T-helper 1 cell treated with Interleukin-12 subunit alpha and Interleukin-12 subunit beta and Interleukin-4 antibody, amounts not matched to agents 30 ng/mL and 1 ng/mL, for 36 hours (primary cell): ENCODE measurements around the gene TCOF1. TPM values are rescaled to one million over a fixed set of nuclear protein-coding genes. Genes with fewer than 3 reads are reported as not detected.

Source experiments
- intact Hi-C: fragments of 100-400 bp; cut with micrococcal nuclease; formaldehyde crosslinking; loops from one replicate; pipeline ENCODE4 v1.15.1; 2024
- total RNA-seq: library from RNA; stranded (reverse); gene quantifications from 2 replicates; pipeline ENCODE4 v1.2.3, GENCODE V29; 2022

The TCOF1 gene
- total RNA-seq, 1 donor from 2014 or later = 63.2 TPM

GRCh38 chr5:150325426-150325825 is 32.1 kb upstream of the TCOF1 start:
- intact Hi-C loops = no loop called here

- intact Hi-C loops = no loop called here
These were observed 30.8 kb upstream of the TCOF1 start for GRCh38 chr5:150326707-150327106.

- intact Hi-C loops = no loop called here
These were observed 30.4 kb upstream of the TCOF1 start for GRCh38 chr5:150327139-150327538.

- intact Hi-C loops = no loop called here
These were observed 29.0 kb upstream of the TCOF1 start for GRCh38 chr5:150328515-150328914.

- intact Hi-C loops = no loop called here
These were observed 28.5 kb upstream of the TCOF1 start for GRCh38 chr5:150329038-150329437.

GRCh38 chr5:150329881-150330876 is 27.3 kb upstream of the TCOF1 start:
- intact Hi-C loops = no loop called here

- intact Hi-C loops = no loop called here
These were observed 24.1 kb upstream of the TCOF1 start for GRCh38 chr5:150333400-150333799.

- intact Hi-C loops = no loop called here
These were observed 21.7 kb upstream of the TCOF1 start for GRCh38 chr5:150335778-150336177.

GRCh38 chr5:150338546-150338945 is 19.0 kb upstream of the TCOF1 start:
- intact Hi-C loops = no loop called here

GRCh38 chr5:150339165-150339564 is 18.3 kb upstream of the TCOF1 start:
- intact Hi-C loops = no loop called here

- intact Hi-C loops = loop anchor here (5.0 kb wide), 1 partner anchor 68 kb away; no protein-coding TSS in a partner anchor
These were observed 17.7 kb upstream of the TCOF1 start for GRCh38 chr5:150339841-150340240.

GRCh38 chr5:150340614-150341255 is 16.8 kb upstream of the TCOF1 start:
- intact Hi-C loops = loop anchor here (5.0 kb wide), 1 partner anchor 68 kb away; no protein-coding TSS in a partner anchor

- intact Hi-C loops = loop anchor here (5.0 kb wide), 1 partner anchor 69 kb away; no protein-coding TSS in a partner anchor
These were observed 16.2 kb upstream of the TCOF1 start for GRCh38 chr5:150341331-150341730.

- intact Hi-C loops = loop anchor here (5.0 kb wide), 1 partner anchor 70 kb away; no protein-coding TSS in a partner anchor
These were observed 15.5 kb upstream of the TCOF1 start for GRCh38 chr5:150341989-150342388.

- intact Hi-C loops = loop anchor here (5.0 kb wide), 1 partner anchor 70 kb away; no protein-coding TSS in a partner anchor
These were observed 14.9 kb upstream of the TCOF1 start for GRCh38 chr5:150342583-150342982.

GRCh38 chr5:150343994-150344631 is 13.4 kb upstream of the TCOF1 start:
- intact Hi-C loops = loop anchor here (5.0 kb wide), 1 partner anchor 72 kb away; no protein-coding TSS in a partner anchor

GRCh38 chr5:150345716-150346115 is 11.8 kb upstream of the TCOF1 start:
- intact Hi-C loops = no loop called here

- intact Hi-C loops = no loop called here
These were observed 10.9 kb upstream of the TCOF1 start for GRCh38 chr5:150346592-150346991.

- intact Hi-C loops = no loop called here
These were observed 10.5 kb upstream of the TCOF1 start for GRCh38 chr5:150347003-150347402.

GRCh38 chr5:150347451-150347850 is 10.0 kb upstream of the TCOF1 start:
- intact Hi-C loops = no loop called here

- intact Hi-C loops = loop anchor here (1.0 to 10.0 kb wide), 3 partner anchors 188 to 735 kb away; partner anchors contain the start of gene TNIP1
These were observed 7.7 kb upstream of the TCOF1 start for GRCh38 chr5:150349681-150350275.
